Measurements from ENCODE around the gene TMEM201.

DNA sequence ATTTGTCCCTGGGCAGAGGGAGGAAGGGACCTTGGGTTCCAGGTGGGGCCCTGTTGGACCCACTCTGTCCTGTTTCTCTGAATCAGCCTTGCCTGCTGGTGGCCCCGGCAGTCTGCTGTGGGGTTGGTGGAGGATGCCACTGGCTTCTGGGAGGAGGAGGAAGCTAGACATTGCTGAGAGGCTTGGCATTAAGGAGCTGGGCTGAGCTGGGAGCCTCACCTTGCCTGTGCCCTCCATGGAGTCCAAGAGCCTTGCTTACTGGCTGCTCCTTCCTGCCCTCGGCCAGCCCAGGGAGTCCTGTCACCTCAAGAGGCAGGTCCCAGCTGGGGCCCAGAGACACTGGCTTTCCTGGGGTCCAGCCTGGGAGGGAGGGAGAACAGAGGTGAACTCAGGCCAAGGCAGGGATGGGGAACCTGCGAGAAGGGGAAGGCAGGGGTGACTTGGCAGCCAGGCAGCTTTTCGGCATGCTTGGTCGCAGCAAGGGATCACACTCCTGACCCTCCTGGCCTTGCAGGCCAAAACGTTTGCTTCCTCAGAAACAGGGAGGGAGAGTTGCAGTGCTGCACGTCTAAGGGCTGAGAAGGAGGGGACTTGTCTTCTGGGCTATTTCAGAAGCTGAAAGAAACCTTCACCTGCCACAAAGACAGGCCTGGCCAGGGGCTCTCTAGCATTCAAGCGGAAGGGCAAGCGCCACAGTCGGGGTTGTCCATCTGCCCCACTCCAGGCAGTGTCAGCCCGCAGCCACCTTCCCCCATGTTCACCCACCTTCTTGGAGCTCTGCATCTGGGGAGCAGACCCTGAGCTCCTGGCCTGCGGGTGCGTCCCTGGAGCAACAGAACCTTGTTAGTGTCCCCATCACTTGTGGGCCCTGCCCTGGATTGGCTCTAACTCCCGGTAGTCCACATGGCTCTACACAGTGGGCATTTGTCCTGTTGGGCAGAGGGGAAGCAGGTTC lies 8.9 kb downstream of the TMEM201 start:
- TF ChIP-seq, protein P1, sequence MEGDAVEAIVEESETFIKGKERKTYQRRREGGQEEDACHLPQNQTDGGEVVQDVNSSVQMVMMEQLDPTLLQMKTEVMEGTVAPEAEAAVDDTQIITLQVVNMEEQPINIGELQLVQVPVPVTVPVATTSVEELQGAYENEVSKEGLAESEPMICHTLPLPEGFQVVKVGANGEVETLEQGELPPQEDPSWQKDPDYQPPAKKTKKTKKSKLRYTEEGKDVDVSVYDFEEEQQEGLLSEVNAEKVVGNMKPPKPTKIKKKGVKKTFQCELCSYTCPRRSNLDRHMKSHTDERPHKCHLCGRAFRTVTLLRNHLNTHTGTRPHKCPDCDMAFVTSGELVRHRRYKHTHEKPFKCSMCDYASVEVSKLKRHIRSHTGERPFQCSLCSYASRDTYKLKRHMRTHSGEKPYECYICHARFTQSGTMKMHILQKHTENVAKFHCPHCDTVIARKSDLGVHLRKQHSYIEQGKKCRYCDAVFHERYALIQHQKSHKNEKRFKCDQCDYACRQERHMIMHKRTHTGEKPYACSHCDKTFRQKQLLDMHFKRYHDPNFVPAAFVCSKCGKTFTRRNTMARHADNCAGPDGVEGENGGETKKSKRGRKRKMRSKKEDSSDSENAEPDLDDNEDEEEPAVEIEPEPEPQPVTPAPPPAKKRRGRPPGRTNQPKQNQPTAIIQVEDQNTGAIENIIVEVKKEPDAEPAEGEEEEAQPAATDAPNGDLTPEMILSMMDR (conservative IDR thresholded peaks at IDR 0.05) = no peak
- no peak for TF ChIP-seq EZH2 (IDR thresholded peaks at IDR 0.05; ENCODE audit: low read depth)

All from PC-9 (cell line).